HCT116 (cell line): ENCODE results near the gene NKG7. TPM values are rescaled to one million over a fixed set of nuclear protein-coding genes. Genes with fewer than 3 reads are reported as not detected.

Experiments
- ATAC-seq: fragments of 200-7000 bp; cut with Tn5 transposase; 2 replicates; pipeline ENCODE4 v1.9.1; 2020; ENCODE audit warnings: mild to moderate bottlenecking, moderate library complexity
- BruUV-seq: library from RNA; stranded (reverse); fragments of 400-500 nt; replicated peaks from 2 replicates; lab custom pipeline; 2021; lab: Mats Ljungman, UMichigan
- CTCF ChIA-PET: fragments of 300-600 bp; sonication (Branson Sonifier 250); formaldehyde crosslinking; loops from one replicate; lab custom pipeline; 2021; ENCODE audit warnings: antibody characterized with exemption; lab: Charles Lee
- POLR2A ChIA-PET: fragments of 300-600, 350-600 bp; sonication (Branson Sonifier 250); formaldehyde crosslinking; loops from one replicate; lab custom pipeline; 2021; ENCODE audit warnings: antibody characterized with exemption; lab: Charles Lee
- RAD21 ChIA-PET, 2 experiments: fragments of 300-600 bp; sonication (Branson Sonifier 250); formaldehyde crosslinking; loops; one replicate each; lab custom pipeline; 2023; ENCODE audit warnings: low total read pairs in 2 of 2; ENCODE audit not compliant: uncharacterized antibody in 2 of 2, unreplicated experiment in 2 of 2, low non-redundant PET in 1 of 2; lab: Charles Lee
- DNase-seq: peaks from one replicate; pipeline ENCODE4 v3.0.0-alpha.2; 2010; ENCODE audit warnings: low read depth, low spot score
- H2AFZ ChIP-seq: fragments of 200-600 bp; shearing (Covaris generic), sonication (generic); 2 replicates; pipeline ENCODE4 v1.6.1; 2017; ENCODE audit warnings: low read depth, mixed run types, mixed read lengths, antibody characterized with exemption, low read length; ENCODE audit not compliant: poor library complexity, severe bottlenecking
- H3K27ac ChIP-seq: 2 replicates; pipeline ENCODE4 v1.5.1; 2012; ENCODE audit warnings: low read depth, low read length
- H3K27me3 ChIP-seq: fragments of 200-600 bp; sonication (generic); 2 replicates; pipeline ENCODE4 v1.6.1; 2016; ENCODE audit warnings: mixed run types, low read length, mixed read lengths; ENCODE audit not compliant: insufficient read depth
- H3K36me3 ChIP-seq, 2 experiments: fragments of 200-500 bp in 1 of 2; fragments of 200-600 bp in 1 of 2; sonication (Bioruptor generic) in 1 of 2; sonication (generic) in 1 of 2; 2 replicates each; pipeline versions ENCODE4 v1.5.1 to v1.6.1; 2014 to 2016; ENCODE audit warnings: low read length in 2 of 2, inconsistent platforms in 1 of 2, mixed read lengths in 1 of 2, mixed run types in 1 of 2; ENCODE audit not compliant: insufficient read depth in 2 of 2, control insufficient read depth in 1 of 2
- H3K4me1 ChIP-seq, 2 experiments: fragments of 200-600 bp in 1 of 2; sonication (generic) in 1 of 2; 2 replicates each; pipeline versions ENCODE4 v1.5.1 to v1.6.1; 2012 to 2017; ENCODE audit warnings: low read length in 2 of 2, inconsistent platforms in 1 of 2, mild to moderate bottlenecking in 1 of 2, mixed read lengths in 1 of 2, mixed run types in 1 of 2, moderate library complexity in 1 of 2; ENCODE audit not compliant: insufficient read depth in 2 of 2, control insufficient read depth in 1 of 2
- H3K4me2 ChIP-seq: fragments of 200-600 bp; sonication (generic); 2 replicates; pipeline ENCODE4 v1.6.1; 2017; ENCODE audit warnings: mixed run types, low read length, mixed read lengths
- H3K4me3 ChIP-seq, 2 experiments: fragments of 200-600 bp in 1 of 2; sonication (generic) in 1 of 2; replicated peaks in 1 of 2; 2 replicates each; pipeline ENCODE4 v1.5.1; 2011 to 2016; ENCODE audit warnings: low read length in 2 of 2, control low read depth in 1 of 2, low read depth in 1 of 2, mild to moderate bottlenecking in 1 of 2, mixed read lengths in 1 of 2, mixed run types in 1 of 2
- H3K79me2 ChIP-seq: fragments of 200-600 bp; sonication (generic); 2 replicates; pipeline ENCODE4 v1.6.1; 2017; ENCODE audit warnings: mild to moderate bottlenecking, mixed run types, low read length, moderate library complexity, mixed read lengths; ENCODE audit not compliant: insufficient read depth
- H3K9ac ChIP-seq: fragments of 200-600 bp; sonication (generic); 2 replicates; pipeline ENCODE4 v1.6.1; 2016; ENCODE audit warnings: low read length, mixed read lengths
- H3K9me2 ChIP-seq: fragments of 200-600 bp; sonication (generic), shearing (Covaris generic); 2 replicates; pipeline ENCODE4 v1.6.1; 2017; ENCODE audit warnings: mixed run types, mild to moderate bottlenecking, moderate library complexity; ENCODE audit not compliant: insufficient read depth
- H3K9me3 ChIP-seq, 2 experiments: fragments of 200-500 bp in 1 of 2; fragments of 200-600 bp in 1 of 2; sonication (Bioruptor generic) in 1 of 2; sonication (generic) in 1 of 2; 2 replicates each; pipeline ENCODE4 v1.6.1; 2014 to 2017; ENCODE audit warnings: low read length in 2 of 2, mixed read lengths in 2 of 2, inconsistent platforms in 1 of 2, low read depth in 1 of 2, mild to moderate bottlenecking in 1 of 2, mixed run types in 1 of 2, moderate library complexity in 1 of 2; ENCODE audit not compliant: control insufficient read depth in 1 of 2, insufficient read depth in 1 of 2
- H4K20me1 ChIP-seq: fragments of 200-600 bp; sonication (generic), shearing (Covaris generic); 2 replicates; pipeline ENCODE4 v1.6.1; 2017; ENCODE audit warnings: mixed run types, mild to moderate bottlenecking, moderate library complexity; ENCODE audit not compliant: insufficient read depth
- CBX3 ChIP-seq: IDR thresholded peaks from 2 replicates; pipeline ENCODE4 v1.6.1; 2012; ENCODE audit warnings: low read depth
- EGR1 ChIP-seq: IDR thresholded peaks from 2 replicates; pipeline ENCODE4 v1.6.1; 2012; ENCODE audit warnings: low read depth
- ELF1 ChIP-seq: IDR thresholded peaks from 2 replicates; pipeline ENCODE4 v1.6.1; 2012; ENCODE audit warnings: low read depth, borderline replicate concordance
- JUND ChIP-seq: IDR thresholded peaks from 2 replicates; pipeline ENCODE4 v1.6.1; 2012
- POLR2A ChIP-seq: IDR thresholded peaks from 2 replicates; pipeline ENCODE4 v1.7.0; 2011; ENCODE audit warnings: borderline replicate concordance; ENCODE audit not compliant: insufficient read depth, insufficient read length; ENCODE audit errors: extremely low read depth
- POLR2AphosphoS5 ChIP-seq: IDR thresholded peaks from 2 replicates; pipeline ENCODE4 v1.6.1; 2011; ENCODE audit warnings: mild to moderate bottlenecking, low read depth, low read length, moderate library complexity
- RAD21 ChIP-seq: IDR thresholded peaks from 2 replicates; pipeline ENCODE4 v1.6.1; 2012; ENCODE audit warnings: low read depth, mild to moderate bottlenecking
- REST ChIP-seq: IDR thresholded peaks from 2 replicates; pipeline ENCODE4 v1.6.1; 2012; ENCODE audit warnings: low read depth
- SP1 ChIP-seq: IDR thresholded peaks from 2 replicates; pipeline ENCODE4 v1.6.1; 2012; ENCODE audit warnings: low read depth
- SRF ChIP-seq: IDR thresholded peaks from 2 replicates; pipeline ENCODE4 v1.6.1; 2012; ENCODE audit warnings: low read depth
- YY1 ChIP-seq: IDR thresholded peaks from 2 replicates; pipeline ENCODE4 v1.6.1; 2011; ENCODE audit warnings: low read length, low read depth, moderate library complexity, mild to moderate bottlenecking; ENCODE audit not compliant: insufficient replicate concordance; ENCODE audit errors: extremely low read depth
- ZBTB33 ChIP-seq: IDR thresholded peaks from 2 replicates; pipeline ENCODE4 v1.6.1; 2011; ENCODE audit warnings: mild to moderate bottlenecking, low read length, moderate library complexity; ENCODE audit not compliant: insufficient replicate concordance; ENCODE audit errors: extremely low read depth
- ZFX ChIP-seq: fragments of 450-650 bp; IDR thresholded peaks from 2 replicates; pipeline ENCODE4 v1.6.1; 2017
- ZNF274 ChIP-seq: fragments of 200-500 bp; sonication (Bioruptor generic); IDR thresholded peaks from 2 replicates; pipeline ENCODE4 v1.6.1; 2014; ENCODE audit warnings: mild to moderate bottlenecking, low read depth, low read length, inconsistent platforms
- intact Hi-C: fragments of 100-400 bp; cut with micrococcal nuclease; formaldehyde crosslinking; loops from 2 replicates; pipeline ENCODE4 v1.10.0; 2022
- total RNA-seq: library from RNA; stranded (reverse); gene quantifications from one replicate; pipeline ENCODE4 v1.2.1, GENCODE V29; 2021; ENCODE audit not compliant: unreplicated experiment

The NKG7 gene
- total RNA-seq, 1 experiment from 2014 or later = not detected

GRCh38 chr19:51354103-51354741 is 18.2 kb downstream of the NKG7 start:
- Histone ChIP-seq H3K4me2 (no peak overlapping the region), H3K9me3 (no peaks in the 10 kb centered on the region), H3K27me3 (no peaks in the 10 kb centered on the region), H3K79me2 (peaks cover 13% of the 10 kb centered on the region; the same call in 1 of the 2 replicates), H3K9ac (no peak overlapping the region), H2AFZ (no peak overlapping the region), H3K4me3 (no peak overlapping the region), H3K4me1 (peaks cover 10 to 27% of the 10 kb centered on the region in 2 experiments), H4K20me1 (no peaks in the 10 kb centered on the region), H3K36me3 (peaks cover 3 to 14% of the 10 kb centered on the region in 2 experiments; a peak in 1 of 4 replicates), H3K27ac (no peak overlapping the region), H3K9me2 (no peaks in the 10 kb centered on the region)
- intact Hi-C loops = no loop called here
- no TSS peak for BruUV-seq
- no peak for TF ChIP-seq SRF
- no peak for TF ChIP-seq REST
- TF ChIP-seq YY1 = no peak
- no peak for TF ChIP-seq ZFX
- TF ChIP-seq CBX3 = no peak
- no peak for TF ChIP-seq POLR2A
- no peak for TF ChIP-seq RAD21
- no peak for TF ChIP-seq JUND
- no peak for TF ChIP-seq EGR1
- no peak for TF ChIP-seq ELF1
- TF ChIP-seq SP1 = no peak
- TF ChIP-seq ZBTB33 = no peak
- TF ChIP-seq POLR2AphosphoS5 = no peak
- TF ChIP-seq ZNF274 = no peak
- ChIA-PET POLR2A (no interaction called here), RAD21 (no interaction called here), CTCF (no interaction called here)
- DNase-seq (no peak), ATAC-seq (no peak)
